HepG2 (cell line): ENCODE measurements around the gene FBXL7. TPM values are rescaled to one million over a fixed set of nuclear protein-coding genes. Genes with fewer than 3 reads are reported as not detected.

Source experiments
- MYC ChIP-seq: sonication (generic); formaldehyde crosslinking; IDR thresholded peaks from 2 replicates; pipeline ENCODE4 v1.9.0; 2021; ENCODE audit warnings: missing genetic modification reagents, borderline replicate concordance
- PAX8 ChIP-seq: sonication (generic); formaldehyde crosslinking; IDR thresholded peaks from 2 replicates; pipeline ENCODE4 v1.8.0; 2022; ENCODE audit warnings: mild to moderate bottlenecking, missing genetic modification reagents, borderline replicate concordance
- ZFP1 ChIP-seq: IDR thresholded peaks from 2 replicates; pipeline ENCODE4 v1.6.1; 2016
- polyA plus RNA-seq, 8 experiments: library from polyadenylated mRNA; depleted of rRNA in 3 of 8; stranded (reverse) in 7 of 8; unstranded in 1 of 8; fragments of >200 nt; fragmentation: Illumina TruSeq in 4 of 8; extraction: Trizol in 4 of 8; gene quantifications; 2 replicates each; pipeline versions ENCODE4 v1.2.1 to v1.2.3, GENCODE V29; 2011 to 2016; ENCODE audit warnings: low read depth in 4 of 8, missing spikeins in 1 of 8, mixed read lengths in 1 of 8; ENCODE audit not compliant: insufficient read depth in 1 of 8
- total RNA-seq, 5 experiments: library from RNA; depleted of rRNA; stranded (reverse); fragments of >200 nt; fragmentation: Illumina TruSeq; extraction: Trizol; gene quantifications; 2 replicates each; pipeline ENCODE4 v1.2.3, GENCODE V29; 2016; ENCODE audit warnings: low read depth in 1 of 5
- TF ChIP-seq, protein P1 (sequence below): sonication (generic); formaldehyde crosslinking; IDR thresholded peaks from 2 replicates; pipeline ENCODE4 v1.4.0; 2020; ENCODE audit warnings: mild to moderate bottlenecking, missing genetic modification reagents
- TF ChIP-seq, protein P2 (sequence below): sonication (generic); formaldehyde crosslinking; IDR thresholded peaks from one replicate; pipeline ENCODE4 v1.5.1; 2020; ENCODE audit warnings: mild to moderate bottlenecking, missing genetic modification reagents; ENCODE audit errors: not compliant biosample characterization

FBXL7 gene
- total and polyA plus RNA-seq, 2 of the 13 experiments (the other 11 are each of a cell fraction or from before 2014, with no cell fraction given), result 0.07 TPM; not detected in 1

DNA sequence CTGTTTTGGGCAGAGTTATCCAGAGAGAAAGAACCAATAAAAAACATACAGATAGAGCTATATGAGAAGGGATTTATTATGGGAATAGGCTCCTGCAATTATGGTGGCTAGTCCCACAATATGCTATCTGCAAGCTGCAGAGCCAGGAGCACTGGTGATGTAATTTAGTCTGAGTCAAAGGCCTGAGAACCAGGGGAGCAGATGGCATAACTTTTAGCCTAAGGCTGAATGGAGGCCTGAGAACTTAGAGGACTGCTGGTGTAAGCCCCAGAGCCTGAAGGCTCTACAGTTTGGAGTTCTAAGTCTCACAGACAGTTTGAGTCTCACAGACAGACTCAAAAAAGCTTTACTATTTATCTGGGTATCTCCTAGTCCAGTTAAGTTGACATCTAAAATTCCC, 263.8 kb downstream of the FBXL7 start (continued):
- TF ChIP-seq, protein P1, sequence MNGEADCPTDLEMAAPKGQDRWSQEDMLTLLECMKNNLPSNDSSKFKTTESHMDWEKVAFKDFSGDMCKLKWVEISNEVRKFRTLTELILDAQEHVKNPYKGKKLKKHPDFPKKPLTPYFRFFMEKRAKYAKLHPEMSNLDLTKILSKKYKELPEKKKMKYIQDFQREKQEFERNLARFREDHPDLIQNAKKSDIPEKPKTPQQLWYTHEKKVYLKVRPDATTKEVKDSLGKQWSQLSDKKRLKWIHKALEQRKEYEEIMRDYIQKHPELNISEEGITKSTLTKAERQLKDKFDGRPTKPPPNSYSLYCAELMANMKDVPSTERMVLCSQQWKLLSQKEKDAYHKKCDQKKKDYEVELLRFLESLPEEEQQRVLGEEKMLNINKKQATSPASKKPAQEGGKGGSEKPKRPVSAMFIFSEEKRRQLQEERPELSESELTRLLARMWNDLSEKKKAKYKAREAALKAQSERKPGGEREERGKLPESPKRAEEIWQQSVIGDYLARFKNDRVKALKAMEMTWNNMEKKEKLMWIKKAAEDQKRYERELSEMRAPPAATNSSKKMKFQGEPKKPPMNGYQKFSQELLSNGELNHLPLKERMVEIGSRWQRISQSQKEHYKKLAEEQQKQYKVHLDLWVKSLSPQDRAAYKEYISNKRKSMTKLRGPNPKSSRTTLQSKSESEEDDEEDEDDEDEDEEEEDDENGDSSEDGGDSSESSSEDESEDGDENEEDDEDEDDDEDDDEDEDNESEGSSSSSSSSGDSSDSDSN (CRISPR knock-in tag), result no peak
- TF ChIP-seq, protein P2, sequence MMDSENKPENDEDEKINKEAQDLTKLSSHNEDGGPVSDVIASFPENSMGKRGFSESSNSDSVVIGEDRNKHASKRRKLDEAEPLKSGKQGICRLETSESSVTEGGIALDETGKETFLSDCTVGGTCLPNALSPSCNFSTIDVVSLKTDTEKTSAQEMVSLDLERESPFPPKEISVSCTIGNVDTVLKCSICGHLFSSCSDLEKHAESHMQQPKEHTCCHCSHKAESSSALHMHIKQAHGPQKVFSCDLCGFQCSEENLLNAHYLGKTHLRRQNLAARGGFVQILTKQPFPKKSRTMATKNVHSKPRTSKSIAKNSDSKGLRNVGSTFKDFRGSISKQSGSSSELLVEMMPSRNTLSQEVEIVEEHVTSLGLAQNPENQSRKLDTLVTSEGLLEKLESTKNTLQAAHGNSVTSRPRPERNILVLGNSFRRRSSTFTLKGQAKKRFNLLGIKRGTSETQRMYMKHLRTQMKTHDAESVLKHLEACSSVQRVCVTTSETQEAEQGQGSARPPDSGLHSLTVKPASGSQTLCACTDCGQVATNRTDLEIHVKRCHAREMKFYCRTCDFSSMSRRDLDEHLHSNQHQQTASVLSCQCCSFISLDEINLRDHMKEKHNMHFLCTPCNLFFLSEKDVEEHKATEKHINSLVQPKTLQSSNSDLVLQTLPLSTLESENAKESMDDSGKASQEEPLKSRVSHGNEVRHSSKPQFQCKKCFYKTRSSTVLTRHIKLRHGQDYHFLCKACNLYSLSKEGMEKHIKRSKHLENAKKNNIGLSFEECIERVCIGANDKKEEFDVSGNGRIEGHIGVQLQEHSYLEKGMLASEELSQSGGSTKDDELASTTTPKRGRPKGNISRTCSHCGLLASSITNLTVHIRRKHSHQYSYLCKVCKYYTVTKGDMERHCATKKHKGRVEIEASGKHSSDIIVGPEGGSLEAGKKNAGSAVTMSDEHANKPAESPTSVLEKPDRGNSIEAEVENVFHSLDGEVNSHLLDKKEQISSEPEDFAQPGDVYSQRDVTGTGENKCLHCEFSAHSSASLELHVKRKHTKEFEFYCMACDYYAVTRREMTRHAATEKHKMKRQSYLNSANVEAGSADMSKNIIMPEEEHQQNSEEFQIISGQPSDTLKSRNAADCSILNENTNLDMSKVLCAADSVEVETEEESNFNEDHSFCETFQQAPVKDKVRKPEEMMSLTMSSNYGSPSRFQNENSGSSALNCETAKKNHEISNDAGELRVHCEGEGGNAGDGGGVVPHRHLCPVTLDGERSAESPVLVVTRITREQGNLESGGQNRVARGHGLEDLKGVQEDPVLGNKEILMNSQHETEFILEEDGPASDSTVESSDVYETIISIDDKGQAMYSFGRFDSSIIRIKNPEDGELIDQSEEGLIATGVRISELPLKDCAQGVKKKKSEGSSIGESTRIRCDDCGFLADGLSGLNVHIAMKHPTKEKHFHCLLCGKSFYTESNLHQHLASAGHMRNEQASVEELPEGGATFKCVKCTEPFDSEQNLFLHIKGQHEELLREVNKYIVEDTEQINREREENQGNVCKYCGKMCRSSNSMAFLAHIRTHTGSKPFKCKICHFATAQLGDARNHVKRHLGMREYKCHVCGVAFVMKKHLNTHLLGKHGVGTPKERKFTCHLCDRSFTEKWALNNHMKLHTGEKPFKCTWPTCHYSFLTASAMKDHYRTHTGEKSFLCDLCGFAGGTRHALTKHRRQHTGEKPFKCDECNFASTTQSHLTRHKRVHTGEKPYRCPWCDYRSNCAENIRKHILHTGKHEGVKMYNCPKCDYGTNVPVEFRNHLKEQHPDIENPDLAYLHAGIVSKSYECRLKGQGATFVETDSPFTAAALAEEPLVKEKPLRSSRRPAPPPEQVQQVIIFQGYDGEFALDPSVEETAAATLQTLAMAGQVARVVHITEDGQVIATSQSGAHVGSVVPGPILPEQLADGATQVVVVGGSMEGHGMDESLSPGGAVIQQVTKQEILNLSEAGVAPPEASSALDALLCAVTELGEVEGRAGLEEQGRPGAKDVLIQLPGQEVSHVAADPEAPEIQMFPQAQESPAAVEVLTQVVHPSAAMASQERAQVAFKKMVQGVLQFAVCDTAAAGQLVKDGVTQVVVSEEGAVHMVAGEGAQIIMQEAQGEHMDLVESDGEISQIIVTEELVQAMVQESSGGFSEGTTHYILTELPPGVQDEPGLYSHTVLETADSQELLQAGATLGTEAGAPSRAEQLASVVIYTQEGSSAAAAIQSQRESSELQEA, result no peak
- TF ChIP-seq ZFP1 (CRISPR knock-in tag) (no peak), PAX8 (CRISPR knock-in tag) (no peak), MYC (CRISPR knock-in tag) (no peak)
